ENCODE data around the gene SLC9A3. TPM values are rescaled to one million over a fixed set of nuclear protein-coding genes. Genes with fewer than 3 reads are reported as not detected.

SLC9A3 gene
- total and polyA plus RNA-seq, 4 donors: 0.94 to 3.8 (median 1.5) TPM

- DNase-seq (peak in 1 of 3 donors; percentile 54), ATAC-seq (ENCODE audit: insufficient read depth, low FRiP score) (no peak)
- peaks cover 2 to 8% (median 4%) of the 10 kb centered on the region in 3 donors for H3K27me3 ChIP-seq (ENCODE audit: control insufficient read depth in 3 of 3, insufficient read depth in 3 of 3, low read length in 2 of 3)
- no peak for TF ChIP-seq CTCF (IDR thresholded peaks at IDR 0.05; ENCODE audit: control extremely low read depth, extremely low read depth)
- H3K9ac ChIP-seq (ENCODE audit: insufficient read depth in 1 of 2, low read length in 2 of 2): no peak overlapping the region
- H3K4me3 ChIP-seq: no peak overlapping the region
- H3K9me3 ChIP-seq (ENCODE audit: control insufficient read depth in 4 of 4, insufficient read depth in 3 of 4, low read length in 3 of 4): peaks cover 0 to 5% (median 0%) of the 10 kb centered on the region in 4 donors
- 21 to 28% methylated on average over 23 of the region's 23 CpGs for WGBS, 2 donors
- H3K4me1 ChIP-seq (ENCODE audit: control insufficient read depth in 5 of 5, insufficient read depth in 5 of 5, low read length in 5 of 5): peaks cover 0 to 5% (median 0%) of the 10 kb centered on the region in 5 donors
- no peaks in the 10 kb centered on the region for H3K36me3 ChIP-seq (ENCODE audit: control insufficient read depth in 4 of 4, insufficient read depth in 4 of 4, low read length in 4 of 4)
- H3K27ac ChIP-seq (ENCODE audit: low read depth in 1 of 2, low read length in 1 of 2): no peak overlapping the region
Observed at GRCh38 chr5:501831-502184, 22.4 kb downstream of the SLC9A3 start.

GRCh38 chr5:501105-501830 is 23.0 kb downstream of the SLC9A3 start:
- H3K4me3 ChIP-seq: no peak overlapping the region
- WGBS, 2 donors: 66 to 69% methylated on average over 41 of the region's 41 CpGs

GRCh38 chr5:500491-500890 is 23.8 kb downstream of the SLC9A3 start:
- ATAC-seq (ENCODE audit: insufficient read depth, low FRiP score): peak; percentile 40
- H3K27ac ChIP-seq (ENCODE audit: low read depth in 1 of 2, low read length in 1 of 2): no peak overlapping the region

More at GRCh38 chr5:501105-501830, 23.0 kb downstream of the SLC9A3 start:
- no peak for TF ChIP-seq CTCF (IDR thresholded peaks at IDR 0.05; ENCODE audit: control extremely low read depth, extremely low read depth)
- no peak for ATAC-seq (ENCODE audit: insufficient read depth, low FRiP score)
- H3K36me3 ChIP-seq (ENCODE audit: control insufficient read depth in 4 of 4, insufficient read depth in 4 of 4, low read length in 4 of 4): no peaks in the 10 kb centered on the region
- H3K9me3 ChIP-seq (ENCODE audit: control insufficient read depth in 4 of 4, insufficient read depth in 3 of 4, low read length in 3 of 4): peaks cover 0 to 5% (median 0%) of the 10 kb centered on the region in 4 donors
- H3K27ac ChIP-seq (ENCODE audit: low read depth in 1 of 2, low read length in 1 of 2): no peak overlapping the region
- H3K9ac ChIP-seq (ENCODE audit: insufficient read depth in 1 of 2, low read length in 2 of 2): no peak overlapping the region
- H3K27me3 ChIP-seq (ENCODE audit: control insufficient read depth in 3 of 3, insufficient read depth in 3 of 3, low read length in 2 of 3): peaks cover 3 to 12% (median 4%) of the 10 kb centered on the region in 3 donors
- H3K4me1 ChIP-seq (ENCODE audit: control insufficient read depth in 5 of 5, insufficient read depth in 5 of 5, low read length in 5 of 5): peaks cover 0 to 5% (median 0%) of the 10 kb centered on the region in 5 donors
- DNase-seq: no peak

More at GRCh38 chr5:500491-500890, 23.8 kb downstream of the SLC9A3 start:
- Histone ChIP-seq H3K4me1 (ENCODE audit: control insufficient read depth in 5 of 5, insufficient read depth in 5 of 5, low read length in 5 of 5) (peaks cover 0 to 5% (median 0%) of the 10 kb centered on the region in 5 donors), H3K4me3 (no peak overlapping the region), H3K9ac (ENCODE audit: insufficient read depth in 1 of 2, low read length in 2 of 2) (no peak overlapping the region), H3K9me3 (ENCODE audit: control insufficient read depth in 4 of 4, insufficient read depth in 3 of 4, low read length in 3 of 4) (peaks cover 0 to 5% (median 0%) of the 10 kb centered on the region in 4 donors), H3K27me3 (ENCODE audit: control insufficient read depth in 3 of 3, insufficient read depth in 3 of 3, low read length in 2 of 3) (peaks cover 4 to 17% (median 8%) of the 10 kb centered on the region in 3 donors), H3K36me3 (ENCODE audit: control insufficient read depth in 4 of 4, insufficient read depth in 4 of 4, low read length in 4 of 4) (no peaks in the 10 kb centered on the region)
- DNase-seq: no peak
- TF ChIP-seq CTCF (IDR thresholded peaks at IDR 0.05; ENCODE audit: control extremely low read depth, extremely low read depth): no peak
- 89 to 92% methylated on average over 10 of the region's 10 CpGs for WGBS, 2 donors

Data from lung (tissue), 12 donors.